ENCODE results near the gene CCDC47. TPM values are rescaled to one million over a fixed set of nuclear protein-coding genes. Genes with fewer than 3 reads are reported as not detected.

The CCDC47 gene
- total RNA-seq, 1 experiment from 2014 or later, result 56.8 TPM

- no peak for DNase-seq (ENCODE audit: low spot score)
These were observed 10.1 kb upstream of the CCDC47 start for GRCh38 chr17:63783522-63783921.

GRCh38 chr17:63780928-63781327 lies 7.5 kb upstream of the CCDC47 start:
- DNase-seq (ENCODE audit: low spot score), result no peak

GRCh38 chr17:63780507-63780906 lies 7.1 kb upstream of the CCDC47 start:
- peak; percentile 48 for DNase-seq (ENCODE audit: low spot score)

- peak; percentile 25 for DNase-seq (ENCODE audit: low spot score)
These were observed 2.0 kb upstream of the CCDC47 start for GRCh38 chr17:63775420-63775819.

GRCh38 chr17:63774969-63775265 lies 1.5 kb upstream of the CCDC47 start:
- DNase-seq (ENCODE audit: low spot score), result peak; percentile 36

GRCh38 chr17:63774141-63774968 lies 958 bp upstream of the CCDC47 start, which contains the start of gene DDX42:
Gene DDX42 (plus strand): TSS chr17:63774170. CDS start chr17:63787050, 12,880 bp downstream.
- peak; percentile 70 for DNase-seq (ENCODE audit: low spot score)

GRCh38 chr17:63772801-63773271 lies 561 bp downstream of the CCDC47 start:
- DNase-seq (ENCODE audit: low spot score), result peak; percentile 66

- DNase-seq (ENCODE audit: low spot score), result no peak
These were observed 5.0 kb downstream of the CCDC47 start for GRCh38 chr17:63768433-63768832.

- DNase-seq (ENCODE audit: low spot score), result no peak
These were observed 6.6 kb downstream of the CCDC47 start for GRCh38 chr17:63766754-63767153.

- DNase-seq (ENCODE audit: low spot score), result no peak
These were observed 8.7 kb downstream of the CCDC47 start for GRCh38 chr17:63764716-63765115.

GRCh38 chr17:63762161-63763078 lies 11.0 kb downstream of the CCDC47 start:
- DNase-seq (ENCODE audit: low spot score), result no peak

- DNase-seq (ENCODE audit: low spot score), result no peak
These were observed 12.4 kb downstream of the CCDC47 start for GRCh38 chr17:63760771-63761539.

GRCh38 chr17:63758428-63758827 lies 15.0 kb downstream of the CCDC47 start:
- DNase-seq (ENCODE audit: low spot score), result no peak

GRCh38 chr17:63754046-63754445 lies 19.4 kb downstream of the CCDC47 start:
- DNase-seq (ENCODE audit: low spot score), result no peak

GRCh38 chr17:63753215-63753614 lies 20.2 kb downstream of the CCDC47 start:
- no peak for DNase-seq (ENCODE audit: low spot score)

- no peak for DNase-seq (ENCODE audit: low spot score)
These were observed 20.7 kb downstream of the CCDC47 start for GRCh38 chr17:63752707-63753106.

- no peak for DNase-seq (ENCODE audit: low spot score)
These were observed 21.6 kb downstream of the CCDC47 start for GRCh38 chr17:63751806-63752205.

GRCh38 chr17:63741408-63742173 lies 31.8 kb downstream of the CCDC47 start, which contains the start of gene STRADA:
Gene STRADA (minus strand): TSS chr17:63741799. CDS start chr17:63728369, 13,430 bp downstream.
- peak; percentile 98 for DNase-seq (ENCODE audit: low spot score)

GRCh38 chr17:63741143-63741407 lies 32.3 kb downstream of the CCDC47 start:
- no peak for DNase-seq (ENCODE audit: low spot score)

- DNase-seq (ENCODE audit: low spot score), result peak; percentile 63
These were observed 32.8 kb downstream of the CCDC47 start for GRCh38 chr17:63740464-63741142.

All from HT-29 (cell line).